Myocyte (in vitro differentiated cells): ENCODE measurements around the gene CIT. TPM values are rescaled to one million over a fixed set of nuclear protein-coding genes. Genes with fewer than 3 reads are reported as not detected.
"Not testable (repeated sequence)": the region's sequence is repeated elsewhere in the genome, so short reads cannot be mapped to it uniquely, and the experiment has no call there.

Source experiments
- DNase-seq: peaks from one replicate; pipeline ENCODE4 v3.0.0-alpha.2; 2012; ENCODE audit warnings: low read depth
- total RNA-seq: library from RNA; depleted of rRNA; stranded (reverse); fragments of >200 nt; gene quantifications from 2 replicates; pipeline ENCODE4 v1.2.3, GENCODE V29; 2014

The CIT gene
- total RNA-seq, 1 donor from 2014 or later = 4.7 TPM

DNA sequence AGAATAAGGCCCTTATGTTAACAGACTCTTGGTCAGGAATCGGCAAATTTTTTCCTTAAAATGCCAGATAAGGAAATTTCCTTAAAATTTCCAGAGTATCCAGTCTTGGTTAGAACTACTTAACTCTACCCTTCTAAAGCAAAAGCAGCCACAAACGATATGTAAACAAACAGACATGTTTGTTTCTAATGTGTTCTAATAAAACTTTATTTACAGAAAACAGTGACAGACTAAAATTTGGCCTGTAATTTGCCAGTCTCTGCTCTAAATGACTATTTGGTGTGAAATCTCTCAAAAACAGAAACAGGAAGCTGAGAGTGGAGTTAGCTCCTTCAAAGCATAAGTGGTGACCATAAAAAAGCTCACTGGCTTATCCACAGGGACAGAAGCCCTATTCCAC is 131.0 kb downstream of the CIT start:
- DNase-seq = no peak

- DNase-seq = no peak
These were observed 132.1 kb downstream of the CIT start for GRCh38 chr12:119744900-119745606.

- DNase-seq = no peak
These were observed 134.4 kb downstream of the CIT start for GRCh38 chr12:119742700-119743099.

GRCh38 chr12:119740830-119741229 is 136.3 kb downstream of the CIT start:
- DNase-seq = no peak

GRCh38 chr12:119735079-119735478 is 142.0 kb downstream of the CIT start:
- DNase-seq = no peak

- no peak for DNase-seq
These were observed 146.7 kb downstream of the CIT start for GRCh38 chr12:119730381-119730780.

GRCh38 chr12:119729871-119730270 is 147.2 kb downstream of the CIT start:
- DNase-seq = no peak

DNA sequence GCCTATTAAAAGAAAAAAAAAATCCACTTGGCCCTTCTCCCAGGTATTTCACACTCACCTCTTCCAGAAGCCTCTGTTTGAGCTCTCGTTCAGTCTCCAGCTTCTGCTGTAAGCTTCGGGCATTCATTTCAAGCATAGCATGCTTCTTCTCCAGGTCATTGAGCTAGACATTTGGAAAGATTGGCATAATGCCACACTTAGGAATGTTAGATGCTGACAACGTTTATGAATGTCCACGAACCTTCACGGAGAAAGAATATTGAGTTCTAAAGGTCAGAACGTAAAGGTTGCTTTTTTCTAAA is 148.7 kb downstream of the CIT start:
- DNase-seq = no peak

- DNase-seq = no peak
These were observed 149.3 kb downstream of the CIT start for GRCh38 chr12:119727600-119728443.

- DNase-seq = no peak
These were observed 151.6 kb downstream of the CIT start for GRCh38 chr12:119725523-119725922.

- no peak for DNase-seq
These were observed 155.8 kb downstream of the CIT start for GRCh38 chr12:119721306-119721705.

DNA sequence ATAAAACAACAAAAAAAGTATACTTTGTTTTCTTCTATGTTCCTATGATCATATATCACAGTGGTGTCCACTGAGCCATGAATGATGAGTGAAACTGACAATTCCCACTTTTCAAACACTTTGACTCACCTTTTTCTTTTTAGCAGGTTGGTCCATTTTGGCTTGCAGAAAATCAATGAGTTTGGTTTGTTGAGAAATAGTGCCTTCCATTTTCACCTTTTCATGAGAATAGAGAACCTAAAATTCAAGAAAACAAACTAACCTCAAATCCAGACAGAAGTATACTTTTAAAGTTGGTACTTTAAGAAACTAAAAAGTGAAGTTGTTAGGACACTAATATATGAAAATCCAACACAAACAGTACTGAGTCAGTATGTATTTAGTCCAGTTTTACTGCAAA is 156.8 kb downstream of the CIT start:
- DNase-seq = no peak

- DNase-seq = no peak
These were observed 159.0 kb downstream of the CIT start for GRCh38 chr12:119718141-119718540.

GRCh38 chr12:119715268-119715620 is 161.9 kb downstream of the CIT start:
- no peak for DNase-seq

DNA sequence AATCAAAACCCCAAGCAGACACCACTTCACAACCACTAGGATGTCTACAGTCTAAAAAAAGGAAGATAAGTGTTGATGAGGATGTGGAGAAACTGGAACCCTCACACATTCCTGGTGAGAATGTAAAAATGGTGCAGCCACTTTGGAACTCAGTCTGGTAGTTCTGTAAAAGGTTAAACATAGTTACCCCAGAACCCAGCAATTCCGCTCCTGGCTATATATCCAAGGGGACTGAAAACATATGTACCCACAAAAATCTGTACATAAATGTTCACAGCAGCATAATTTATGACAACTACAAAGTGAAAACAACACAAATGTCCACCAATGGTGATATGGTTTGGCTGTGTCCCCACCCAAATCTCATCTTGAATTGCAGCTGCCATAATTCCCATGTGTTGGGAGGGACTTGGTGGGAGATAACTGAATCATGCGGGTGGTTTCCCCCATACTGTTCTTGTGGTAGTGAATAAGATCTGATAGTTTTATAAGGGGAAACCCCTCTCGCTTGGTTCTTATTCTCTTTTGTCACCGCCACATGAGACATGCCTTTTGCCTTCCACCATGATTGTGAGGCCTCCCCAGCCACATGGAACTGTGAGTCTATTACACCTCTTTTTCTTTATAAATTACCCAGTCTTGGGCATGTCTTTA is 162.4 kb downstream of the CIT start:
- no peak for DNase-seq

- no peak for DNase-seq
These were observed 163.5 kb downstream of the CIT start for GRCh38 chr12:119713551-119714031.

DNA sequence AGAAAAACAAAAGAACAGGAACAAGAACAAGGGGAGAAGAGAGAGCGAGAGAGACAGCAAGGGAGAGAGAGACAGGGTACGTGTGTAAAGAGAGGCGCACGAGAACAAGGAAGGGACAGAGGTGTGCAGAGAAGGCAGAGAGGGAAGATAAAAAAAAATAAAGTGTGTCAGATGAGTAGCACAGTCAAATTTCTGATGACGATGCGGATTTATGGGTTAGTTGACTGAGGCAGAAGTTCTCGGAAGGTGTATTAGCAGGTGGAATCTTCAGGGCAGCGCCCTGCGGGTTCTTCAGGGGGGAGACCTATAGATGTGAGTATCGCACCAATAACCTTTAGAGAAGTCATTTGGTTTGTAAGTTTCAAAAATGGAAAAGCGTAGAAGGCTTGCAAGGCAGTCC is 164.4 kb downstream of the CIT start:
- DNase-seq = no peak

DNA sequence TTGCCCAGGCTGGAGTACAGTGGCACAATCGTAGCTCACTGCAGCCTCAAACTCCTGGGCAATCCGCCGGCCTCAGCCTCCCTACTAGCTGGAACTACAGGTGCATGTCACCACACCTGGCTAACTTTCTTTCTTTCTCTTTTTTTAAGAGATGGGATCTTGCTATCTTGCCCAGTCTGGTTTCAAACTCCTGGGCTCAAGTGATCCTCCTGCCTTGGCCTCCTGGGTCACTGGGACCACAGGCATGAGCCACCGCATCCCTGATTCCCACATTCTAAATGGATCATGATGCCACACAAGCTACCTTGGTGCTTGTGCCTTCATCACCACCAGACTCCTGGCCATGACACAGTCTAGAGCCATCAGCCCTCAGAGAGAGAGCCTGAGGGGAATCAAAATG is 165.4 kb downstream of the CIT start:
- no peak for DNase-seq

GRCh38 chr12:119710965-119711551 is 166.1 kb downstream of the CIT start:
- DNase-seq = no peak

- DNase-seq = no peak
These were observed 166.7 kb downstream of the CIT start for GRCh38 chr12:119710374-119710964.

GRCh38 chr12:119706427-119706826 is 170.7 kb downstream of the CIT start:
- not testable (repeated sequence) for DNase-seq

- no peak for DNase-seq
These were observed 171.9 kb downstream of the CIT start for GRCh38 chr12:119705182-119705581.
